Measurements from ENCODE around the gene RABEP2.
A peak's percentile ranks its signal among the peaks of the same experiment; 100 is the strongest.
"Not testable (repeated sequence)": the region's sequence is repeated elsewhere in the genome, so short reads cannot be mapped to it uniquely, and the experiment has no call there.

RABEP2 gene

DNA sequence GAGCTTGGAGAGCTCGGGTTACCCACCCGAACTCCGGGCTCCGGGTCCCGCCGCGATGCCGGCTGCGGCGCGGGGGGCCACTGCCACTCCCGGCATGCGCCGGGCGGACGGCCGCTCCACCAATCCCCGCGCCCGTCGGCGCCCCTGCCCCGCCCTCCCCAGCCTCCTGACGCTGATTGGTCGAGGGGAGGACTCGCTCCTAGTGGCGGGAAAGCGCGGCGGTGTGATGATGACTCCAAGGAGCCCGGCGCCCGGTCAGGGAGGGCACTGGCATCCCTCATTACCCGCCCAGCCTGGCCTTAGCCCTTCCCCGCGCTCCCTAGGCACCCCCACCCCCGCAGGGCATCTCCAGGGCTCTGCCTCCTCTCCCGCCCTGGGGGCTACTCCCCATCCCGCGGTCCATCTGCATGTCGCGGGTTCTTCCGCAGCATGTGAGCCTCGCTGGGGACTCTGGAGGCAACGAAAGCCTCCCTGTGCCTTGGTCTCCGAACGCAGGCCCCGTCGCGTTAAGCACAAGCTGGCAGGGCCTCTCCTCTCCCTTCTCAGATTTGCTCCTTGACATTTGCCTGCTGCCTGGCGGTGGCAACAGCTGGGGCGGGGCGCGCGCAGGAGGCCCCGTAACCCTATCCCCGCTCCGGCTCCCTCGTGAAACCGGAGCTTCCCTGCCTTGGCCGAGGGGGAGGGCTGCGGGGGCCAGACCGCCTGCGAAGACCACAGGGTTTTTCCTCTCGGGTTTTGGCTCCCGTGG is 45.0 kb downstream of the RABEP2 start:
- peak; percentile 84 for DNase-seq (ENCODE audit: low read depth, low spot score)

DNA sequence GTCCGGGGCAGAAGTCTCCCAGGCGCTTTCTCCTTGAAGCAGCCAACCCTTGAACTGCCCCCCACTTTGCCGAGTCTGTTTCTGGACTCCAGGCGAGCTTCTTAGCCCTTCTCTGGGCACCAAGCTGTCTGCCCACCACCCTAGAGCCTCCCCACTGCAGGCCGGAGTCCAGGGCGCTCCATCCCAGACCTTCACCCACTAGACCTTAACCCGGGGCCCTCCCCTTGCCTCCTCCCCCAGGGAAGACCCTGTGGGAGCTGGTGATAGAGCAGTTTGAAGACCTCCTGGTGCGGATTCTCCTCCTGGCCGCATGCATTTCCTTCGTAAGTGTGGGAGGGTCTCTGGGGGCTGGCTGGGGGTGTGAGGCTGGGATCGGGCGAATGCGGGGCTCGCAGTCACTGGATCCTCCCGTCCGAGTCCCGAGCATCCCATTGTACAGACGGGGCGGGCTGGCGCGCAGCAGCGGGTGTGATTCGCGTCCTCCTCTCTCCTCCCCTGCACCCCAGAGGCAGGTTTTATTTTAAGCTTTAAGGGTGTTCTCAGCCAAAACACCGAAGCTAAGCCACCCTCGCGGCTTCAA is 45.7 kb downstream of the RABEP2 start:
- no peak for DNase-seq (ENCODE audit: low read depth, low spot score)

GRCh38 chr16:28878083-28878926 is 46.7 kb downstream of the RABEP2 start, which contains the start of gene ATP2A1:
TSS of gene ATP2A1 (plus strand) at chr16:28878488. CDS start at chr16:28878672, 184 bp downstream.
- no peak for DNase-seq (ENCODE audit: low read depth, low spot score)

GRCh38 chr16:28877655-28878000 is 47.4 kb downstream of the RABEP2 start:
- DNase-seq (ENCODE audit: low read depth, low spot score): no peak

GRCh38 chr16:28876973-28877654 is 47.9 kb downstream of the RABEP2 start:
- no peak for DNase-seq (ENCODE audit: low read depth, low spot score)

DNA sequence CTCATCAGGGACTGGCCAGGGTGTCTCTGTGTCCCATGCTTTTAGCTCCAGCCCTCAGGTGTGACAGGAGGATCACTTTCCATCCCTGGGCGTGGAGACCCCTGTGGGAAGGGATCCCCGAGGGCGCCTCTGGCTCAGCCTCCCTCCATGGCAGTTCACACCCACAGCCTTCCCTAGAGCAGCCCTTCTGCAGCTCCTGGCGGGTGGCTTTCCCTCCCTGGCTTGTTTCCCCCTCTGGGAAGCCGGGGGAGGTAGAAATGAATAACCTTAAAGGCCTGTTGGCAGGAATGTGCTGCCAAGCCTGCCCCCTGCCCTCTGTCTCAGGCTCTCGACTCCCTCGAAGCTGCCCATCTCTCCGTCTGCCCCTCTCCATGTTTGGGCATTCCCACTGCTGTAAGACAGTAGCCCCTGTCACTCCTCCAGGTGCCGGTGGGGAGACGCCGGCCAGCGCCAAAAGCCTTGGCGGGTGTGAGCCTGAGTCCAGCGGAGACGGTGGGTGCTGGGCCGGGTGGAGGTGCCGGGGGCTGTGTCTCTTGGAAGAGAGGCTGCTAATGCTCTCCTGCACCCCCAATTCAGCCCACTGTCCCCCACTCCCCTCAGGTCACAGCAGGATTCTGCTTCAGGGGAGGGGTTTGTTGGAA is 48.9 kb downstream of the RABEP2 start:
- DNase-seq (ENCODE audit: low read depth, low spot score): no peak

DNA sequence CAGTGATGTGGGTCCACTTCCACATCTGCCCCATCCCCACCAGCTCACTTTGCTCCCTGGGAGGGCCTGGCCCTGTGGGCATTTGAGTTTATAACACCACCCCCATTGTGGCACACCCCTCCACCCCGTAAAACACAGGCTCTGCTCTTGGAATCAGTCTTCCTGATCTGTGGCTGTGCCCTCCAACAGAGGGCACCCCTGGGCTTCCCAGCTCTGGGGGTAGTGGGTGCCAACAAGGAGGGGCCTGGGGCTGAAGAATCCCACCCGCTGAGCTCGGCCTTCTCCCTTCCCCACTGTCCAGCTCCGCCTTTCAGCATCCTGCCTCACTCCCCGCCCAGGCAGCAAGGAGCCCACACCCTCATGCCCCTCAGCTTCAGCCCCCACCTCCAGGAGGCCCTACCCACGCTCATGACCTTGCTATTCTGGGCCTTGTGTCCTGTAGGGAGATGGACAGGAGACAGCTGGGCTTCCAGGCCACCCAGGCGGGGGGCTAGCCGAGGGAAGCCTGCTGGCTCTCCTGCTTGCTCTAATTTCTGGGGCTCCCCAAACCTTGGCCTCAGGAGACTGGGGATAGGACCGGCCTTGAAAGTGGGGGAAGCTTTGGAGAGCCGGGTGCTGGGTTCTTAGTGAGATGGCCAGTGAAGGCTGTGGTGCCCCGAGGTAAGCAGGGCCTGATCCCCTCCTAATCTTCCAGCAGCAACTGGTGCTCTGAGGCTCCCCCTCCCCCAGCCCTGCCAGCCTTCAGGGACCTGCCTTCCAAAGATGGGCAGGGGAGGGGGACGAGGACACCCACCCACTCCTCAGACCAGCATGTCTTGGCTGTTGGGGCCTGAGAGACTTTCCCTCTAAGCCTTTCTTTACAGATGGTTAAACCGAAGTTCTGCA is 49.7 kb downstream of the RABEP2 start:
- no peak for DNase-seq (ENCODE audit: low read depth, low spot score)

- no peak for DNase-seq (ENCODE audit: low read depth, low spot score)
Measured at GRCh38 chr16:28874406-28874805, 50.6 kb downstream of the RABEP2 start.

DNA sequence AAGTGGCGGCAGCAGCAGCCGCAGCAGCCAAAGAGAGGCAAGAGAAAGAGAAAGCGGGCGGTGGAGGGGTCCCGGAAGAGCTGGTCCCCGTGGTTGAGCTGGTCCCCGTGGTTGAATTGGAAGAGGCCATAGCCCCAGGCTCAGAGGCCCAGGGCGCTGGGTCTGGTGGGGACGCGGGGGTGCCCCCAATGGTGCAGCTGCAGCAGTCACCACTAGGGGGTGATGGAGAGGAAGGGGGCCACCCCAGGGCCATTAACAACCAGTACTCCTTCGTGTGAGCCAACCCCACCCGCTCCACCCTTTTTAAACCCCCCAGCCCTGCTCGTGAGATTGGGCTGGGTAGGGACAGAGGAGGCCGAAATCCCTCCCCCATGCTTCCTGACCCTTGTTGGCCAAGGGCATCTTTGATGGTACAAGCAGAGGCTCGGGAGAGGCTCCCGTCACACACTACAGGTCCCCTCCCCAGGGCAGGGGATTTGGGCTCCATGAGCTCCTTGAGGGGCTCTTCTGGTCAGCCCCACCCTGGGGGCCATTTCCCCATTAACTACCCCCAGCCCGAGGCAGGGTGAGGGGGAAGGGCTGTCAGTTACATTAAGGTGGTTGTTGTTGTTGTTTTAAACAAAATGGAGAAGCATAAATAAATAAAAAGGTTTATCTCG is 51.4 kb downstream of the RABEP2 start:
- peak; percentile 25 for DNase-seq (ENCODE audit: low read depth, low spot score)

DNA sequence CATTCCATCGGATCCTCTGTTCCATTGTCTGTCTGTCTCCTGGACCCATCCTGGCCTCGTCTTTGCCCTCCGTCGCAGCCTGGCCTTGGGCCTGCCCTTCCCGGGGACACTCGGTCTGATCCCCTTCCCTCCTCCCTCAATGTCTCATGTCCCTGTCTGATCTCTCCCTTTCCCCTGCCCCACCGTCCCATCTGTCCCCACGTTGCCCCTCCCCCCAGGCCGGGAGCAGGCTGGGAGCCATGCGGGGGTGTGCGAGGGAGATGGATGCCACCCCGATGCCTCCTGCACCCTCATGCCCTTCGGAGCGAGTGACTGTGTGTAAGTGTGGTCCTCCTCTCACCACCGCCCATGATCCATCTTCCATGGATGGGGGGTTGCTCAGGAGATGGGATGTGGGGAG is 52.1 kb downstream of the RABEP2 start:
- DNase-seq (ENCODE audit: low read depth, low spot score): no peak

DNA sequence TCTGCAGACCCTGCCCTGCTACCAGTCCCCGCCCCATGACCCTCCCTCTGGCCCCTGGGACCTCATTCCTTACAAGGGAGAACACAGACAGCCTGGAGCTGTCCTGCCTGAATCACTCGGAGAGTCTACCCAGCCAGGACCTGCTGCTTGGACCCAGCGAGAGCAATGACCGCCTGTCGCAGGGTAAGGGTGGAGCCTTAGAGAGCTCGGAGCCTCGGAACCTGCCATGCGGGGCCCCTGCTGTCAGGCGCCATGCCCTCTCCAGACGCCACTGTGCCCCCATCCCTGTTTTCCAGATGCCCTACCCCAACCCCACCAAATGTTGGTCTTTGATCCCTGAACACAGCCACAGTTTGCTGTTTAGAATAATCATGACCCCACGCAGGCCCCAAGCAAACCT is 55.8 kb downstream of the RABEP2 start:
- no peak for DNase-seq (ENCODE audit: low read depth, low spot score)

DNA sequence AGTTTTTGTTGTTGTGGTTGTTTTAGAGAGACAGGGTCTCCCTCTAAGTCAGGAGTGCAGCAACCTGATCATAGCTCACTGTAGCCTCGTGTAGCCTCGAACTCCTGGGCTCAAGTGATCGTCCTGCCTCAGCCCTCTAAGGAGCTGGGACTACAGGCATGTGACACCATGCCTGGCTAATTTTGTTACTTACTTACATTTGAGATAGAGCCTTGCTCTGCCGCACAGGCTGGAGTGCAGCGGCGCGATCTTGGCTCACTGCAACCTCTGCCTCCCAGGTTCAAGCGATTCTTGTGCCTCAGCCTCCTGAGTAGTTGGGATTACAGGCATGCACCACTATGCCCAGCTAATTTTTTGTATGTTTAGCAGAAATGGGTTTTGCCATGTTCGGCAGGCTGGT is 57.4 kb downstream of the RABEP2 start:
- not testable (repeated sequence) for DNase-seq (ENCODE audit: low read depth, low spot score)

DNA sequence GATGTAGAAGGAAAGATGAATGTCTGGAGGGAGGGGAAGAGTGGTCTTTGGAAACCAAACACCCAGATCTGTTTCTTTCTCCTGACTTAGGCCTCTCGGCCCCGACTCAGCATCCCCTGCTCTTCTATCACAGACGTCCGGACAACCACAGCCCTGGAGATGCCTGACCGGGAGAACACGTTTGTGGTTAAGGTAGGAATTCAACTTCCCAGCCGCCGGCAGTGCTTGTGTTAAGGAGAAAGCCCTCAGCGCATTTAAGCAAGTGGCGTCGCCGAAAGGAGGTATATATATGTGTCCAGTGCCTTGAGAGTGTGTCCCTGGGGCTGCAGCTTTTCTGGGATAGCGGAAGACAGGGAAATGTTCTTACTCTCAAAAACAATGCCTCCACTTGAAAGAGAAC is 57.8 kb downstream of the RABEP2 start:
- no peak for DNase-seq (ENCODE audit: low read depth, low spot score)

DNA sequence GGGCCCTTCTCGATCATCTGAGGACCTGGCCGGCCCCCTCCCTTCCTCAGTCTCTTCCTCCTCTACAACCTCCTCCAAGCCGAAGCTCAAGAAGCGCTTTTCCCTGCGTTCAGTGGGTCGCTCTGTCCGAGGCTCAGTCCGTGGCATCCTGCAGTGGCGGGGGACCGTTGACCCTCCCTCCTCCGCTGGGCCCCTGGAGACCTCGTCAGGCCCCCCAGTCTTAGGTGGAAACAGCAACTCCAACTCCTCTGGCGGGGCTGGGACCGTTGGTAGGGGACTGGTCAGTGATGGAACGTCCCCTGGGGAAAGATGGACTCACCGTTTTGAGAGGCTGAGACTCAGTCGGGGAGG is 58.6 kb downstream of the RABEP2 start:
- no peak for DNase-seq (ENCODE audit: low read depth, low spot score)

DNA sequence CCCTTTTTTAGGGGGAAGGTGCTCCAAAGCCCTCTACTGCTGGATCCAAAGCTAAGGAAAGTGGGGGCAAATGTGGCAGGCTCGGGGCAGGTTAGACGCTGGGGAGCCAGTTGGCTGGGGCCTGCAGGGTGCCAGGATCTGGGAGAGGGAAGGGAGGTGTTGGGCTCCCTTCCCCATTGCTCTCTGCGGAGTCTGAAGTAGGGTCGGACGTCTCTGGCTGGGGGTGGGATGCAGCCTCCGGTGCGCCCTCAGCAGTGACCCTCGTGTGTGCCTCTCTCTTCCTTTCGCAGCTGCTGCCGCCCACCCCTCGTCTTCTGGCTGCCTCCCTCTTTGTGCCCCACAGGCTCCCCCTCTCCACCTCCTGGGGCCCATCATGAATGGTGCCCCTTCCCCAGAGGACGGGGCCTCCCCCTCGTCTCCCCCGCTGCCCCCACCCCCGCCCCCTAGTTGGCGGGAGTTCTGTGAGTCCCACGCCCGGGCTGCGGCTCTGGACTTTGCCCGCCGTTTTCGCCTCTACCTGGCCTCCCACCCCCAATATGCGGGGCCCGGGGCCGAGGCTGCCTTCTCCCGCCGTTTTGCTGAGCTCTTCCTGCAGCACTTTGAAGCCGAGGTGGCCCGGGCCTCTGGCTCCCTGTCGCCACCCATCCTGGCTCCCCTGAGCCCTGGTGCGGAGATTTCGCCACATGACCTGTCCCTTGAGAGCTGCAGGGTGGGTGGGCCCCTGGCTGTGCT is 59.1 kb downstream of the RABEP2 start:
- DNase-seq (ENCODE audit: low read depth, low spot score): no peak

DNA sequence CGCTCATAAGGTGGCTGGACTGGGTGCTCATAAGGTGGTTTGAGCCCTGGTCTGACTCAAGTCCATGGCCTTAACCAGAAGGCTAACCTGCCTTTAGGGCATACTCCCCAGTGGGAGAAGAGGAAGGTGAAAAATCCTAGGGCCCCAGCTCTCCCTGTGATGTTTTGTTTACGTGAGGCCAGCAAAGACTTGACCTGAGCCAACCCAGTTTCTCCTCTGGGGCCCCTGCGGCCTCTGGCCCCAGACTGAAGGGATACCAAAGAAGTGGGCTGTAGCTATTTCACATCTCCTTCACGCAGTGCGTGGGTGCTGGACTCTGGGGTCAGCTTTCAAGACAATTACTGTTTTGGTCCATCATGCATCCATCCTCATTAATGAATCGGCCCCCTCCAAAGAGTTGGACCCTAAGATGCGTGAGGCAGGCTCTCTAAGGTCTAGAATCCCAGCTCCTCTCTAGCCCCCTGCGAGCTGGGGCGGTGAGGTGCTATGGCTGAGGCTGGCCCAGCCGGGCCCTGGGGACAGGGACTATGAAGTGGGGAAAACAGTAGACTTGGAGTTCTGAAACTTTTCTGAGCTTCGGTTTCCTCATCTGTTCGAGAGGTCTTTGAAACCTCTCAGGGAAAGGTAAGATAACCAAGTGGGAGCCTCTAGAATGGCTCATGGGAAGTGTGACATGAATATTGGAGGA is 59.9 kb downstream of the RABEP2 start:
- no peak for DNase-seq (ENCODE audit: low read depth, low spot score)

DNA sequence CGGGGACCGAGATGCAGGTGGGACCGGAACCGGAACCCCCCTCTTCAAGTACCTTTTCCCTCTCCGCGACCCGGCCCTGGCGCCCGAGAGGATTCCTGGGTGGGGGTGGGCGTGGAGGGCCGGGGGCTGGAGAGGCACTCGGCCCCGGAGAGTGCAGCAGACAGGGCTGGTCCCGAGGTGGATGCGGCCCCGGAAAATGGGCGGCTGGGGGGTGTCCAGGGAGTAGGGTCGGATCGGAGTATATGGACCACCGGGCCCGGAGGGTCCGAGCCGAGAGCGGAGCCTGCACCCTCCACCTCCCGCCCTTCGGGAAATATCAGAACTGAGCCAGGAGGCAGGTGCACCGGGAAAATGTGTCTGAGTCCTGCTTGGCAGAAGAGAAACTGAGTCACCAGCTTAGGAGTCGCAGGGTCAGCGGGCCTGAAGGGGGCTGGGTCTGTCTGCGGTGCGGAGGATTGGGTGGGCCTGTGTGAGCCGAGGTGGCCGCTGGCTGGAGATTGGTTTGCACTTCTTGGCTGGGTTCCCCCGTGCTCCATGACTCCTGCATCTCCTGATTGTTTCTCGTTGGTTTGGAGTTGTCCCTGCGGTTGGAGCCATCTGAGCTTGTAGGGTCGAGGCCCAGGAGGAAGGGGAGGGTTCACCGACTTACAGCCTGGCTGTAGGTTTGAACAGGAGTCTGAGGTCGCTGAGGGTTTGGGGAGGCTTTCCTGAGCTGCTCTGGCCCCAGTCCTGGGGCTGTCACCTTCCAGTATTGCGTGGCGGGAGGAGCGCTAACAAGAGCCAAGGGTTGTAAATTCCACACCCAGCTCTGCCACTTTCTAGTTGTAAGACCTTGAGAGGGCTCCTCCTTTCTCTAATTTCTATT is 60.9 kb downstream of the RABEP2 start:
- DNase-seq (ENCODE audit: low read depth, low spot score): no peak

DNA sequence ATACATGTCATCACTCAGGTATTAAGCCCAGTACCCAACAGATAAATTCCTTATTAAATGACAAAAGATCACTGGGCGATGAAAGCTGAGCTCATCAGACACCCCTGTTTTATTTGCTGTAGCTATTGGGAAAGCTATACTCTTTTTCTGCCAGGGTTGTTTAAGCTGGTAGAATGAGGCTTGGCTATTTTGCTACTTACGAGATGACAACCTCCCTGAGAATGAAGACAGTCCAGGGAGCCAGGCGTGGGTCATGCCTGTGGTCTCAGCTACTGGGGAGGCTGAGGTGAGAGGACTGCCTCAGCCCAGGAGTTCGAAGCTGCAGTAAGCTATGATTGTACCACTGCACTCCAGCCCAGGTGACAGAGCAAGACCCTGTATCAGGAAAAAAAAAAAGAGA is 65.7 kb downstream of the RABEP2 start:
- no peak for DNase-seq (ENCODE audit: low read depth, low spot score)
